GM19468 (cell line): ENCODE data around the gene ABL2.
A peak's percentile ranks its signal among the peaks of the same experiment; 100 is the strongest.

ENCODE experiments used
- ATAC-seq: cut with Tn5 transposase; IDR thresholded peaks from one replicate; pipeline ENCODE4 v1.9.1; 2021; ENCODE audit warnings: mild to moderate bottlenecking, moderate library complexity, moderate number of reproducible peaks; ENCODE audit not compliant: unreplicated experiment; ENCODE audit errors: extremely low read depth

The ABL2 gene

DNA sequence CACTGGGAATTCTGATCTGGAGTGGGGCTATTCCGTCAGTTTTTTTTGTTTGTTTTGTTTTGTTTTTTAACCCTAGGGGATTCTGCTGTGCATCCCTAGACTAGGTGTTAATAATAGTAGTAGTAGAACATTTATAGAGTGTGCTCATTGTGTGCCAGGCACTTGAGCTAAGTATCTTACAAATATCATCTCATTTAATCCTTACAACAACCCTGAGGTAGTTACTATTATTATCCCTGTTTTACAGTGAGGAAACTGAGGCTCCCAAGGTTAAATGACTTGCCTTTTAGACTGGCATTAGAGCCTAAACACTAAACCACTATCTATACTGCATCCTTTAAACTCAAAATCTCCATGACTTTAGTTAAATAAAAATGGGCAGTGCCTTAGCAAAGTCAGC lies 125.5 kb downstream of the ABL2 start:
- ATAC-seq = no peak

DNA sequence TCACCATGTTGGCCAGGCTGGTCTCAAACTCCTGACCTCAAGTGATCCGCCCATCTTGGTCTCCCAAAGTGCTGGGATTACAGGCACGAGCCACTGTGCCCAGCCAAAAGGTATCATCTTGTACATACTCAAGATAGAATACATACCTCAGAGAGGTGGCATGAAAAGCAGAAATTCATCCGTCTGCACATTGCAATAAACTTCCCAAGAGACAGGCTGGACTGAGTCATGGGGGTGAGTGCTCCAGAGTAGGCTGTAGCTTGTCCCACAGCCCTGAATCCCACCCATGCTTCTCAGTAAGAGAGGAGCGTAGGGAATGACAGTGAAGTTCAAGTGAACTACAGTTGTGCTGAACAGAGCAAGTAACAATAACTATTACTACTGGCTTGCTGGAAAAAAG lies 127.9 kb downstream of the ABL2 start:
- no peak for ATAC-seq

DNA sequence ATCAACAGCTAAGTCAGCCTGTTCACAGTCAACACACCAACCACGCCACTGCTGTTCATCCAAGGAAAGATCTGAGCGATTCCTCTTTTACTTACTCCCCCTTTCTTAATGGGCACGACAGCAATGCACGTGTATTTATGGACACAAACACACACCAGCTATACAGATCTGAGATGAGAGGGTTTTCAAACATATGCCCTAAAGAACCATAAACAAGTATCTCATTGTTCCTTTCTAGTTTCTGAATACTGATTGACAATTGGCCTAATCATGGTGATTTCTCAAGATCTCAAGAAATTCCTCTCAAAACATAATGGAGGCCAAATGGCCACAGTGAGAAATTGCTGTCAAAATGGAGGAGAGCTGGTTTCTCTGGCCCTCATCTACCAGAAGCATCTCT lies 129.6 kb downstream of the ABL2 start:
- ATAC-seq = no peak

DNA sequence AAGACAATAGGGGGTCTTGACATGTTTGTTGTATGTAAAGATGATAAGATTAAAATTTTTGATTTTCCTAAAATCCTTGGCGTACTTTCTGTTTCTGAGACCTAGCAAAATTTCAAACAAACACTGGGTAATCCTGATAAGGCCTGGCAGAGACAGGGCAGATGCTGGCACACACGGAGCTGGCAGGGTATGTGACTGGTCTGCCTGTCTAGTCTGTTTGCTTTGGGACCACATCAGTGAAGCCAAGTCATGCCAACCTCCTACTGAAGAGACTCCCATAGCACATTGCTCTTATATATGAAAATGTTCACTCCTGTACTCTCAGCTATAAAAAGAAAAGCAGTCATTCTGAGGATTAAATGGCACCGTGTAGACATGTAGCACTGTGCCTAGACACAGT lies 133.6 kb downstream of the ABL2 start:
- ATAC-seq = no peak

DNA sequence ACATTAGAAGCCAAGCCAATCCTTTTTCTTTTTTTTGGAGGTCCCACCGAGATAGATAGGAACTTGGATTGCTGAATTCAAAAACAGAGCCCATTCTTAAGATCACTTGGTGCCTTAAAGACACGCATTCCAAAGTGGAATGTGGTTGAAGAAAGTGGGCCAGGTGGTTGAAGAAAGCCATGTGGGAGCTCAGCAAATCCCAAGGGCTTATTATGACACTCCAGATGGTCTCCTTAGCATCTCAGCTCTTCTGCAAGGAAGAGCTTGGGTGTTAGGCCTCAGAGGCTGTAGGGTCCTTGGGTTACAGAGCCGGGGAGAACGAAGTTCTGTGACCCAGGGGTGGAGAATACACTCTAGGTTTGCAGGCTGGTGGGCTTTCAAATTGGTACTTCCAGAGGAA lies 134.1 kb downstream of the ABL2 start:
- no peak for ATAC-seq

DNA sequence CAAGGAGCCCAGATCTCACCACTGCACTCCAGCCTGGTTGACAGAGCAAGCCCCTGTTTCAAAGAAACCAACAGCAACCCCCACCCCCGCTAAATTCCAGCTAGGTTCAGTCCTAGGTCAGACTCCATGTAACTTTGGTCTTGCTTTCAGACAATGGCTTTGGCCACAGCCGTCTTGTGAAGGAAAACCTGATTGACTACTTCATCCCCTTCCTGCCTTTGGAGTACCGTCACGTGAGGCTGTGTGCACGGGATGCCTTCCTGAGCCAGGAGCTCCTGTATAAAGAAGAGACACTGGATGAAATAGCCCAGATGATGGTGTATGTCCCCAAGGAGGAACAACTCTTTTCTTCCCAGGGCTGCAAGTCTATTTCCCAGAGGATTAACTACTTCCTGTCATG lies 134.7 kb downstream of the ABL2 start:
- no peak for ATAC-seq

DNA sequence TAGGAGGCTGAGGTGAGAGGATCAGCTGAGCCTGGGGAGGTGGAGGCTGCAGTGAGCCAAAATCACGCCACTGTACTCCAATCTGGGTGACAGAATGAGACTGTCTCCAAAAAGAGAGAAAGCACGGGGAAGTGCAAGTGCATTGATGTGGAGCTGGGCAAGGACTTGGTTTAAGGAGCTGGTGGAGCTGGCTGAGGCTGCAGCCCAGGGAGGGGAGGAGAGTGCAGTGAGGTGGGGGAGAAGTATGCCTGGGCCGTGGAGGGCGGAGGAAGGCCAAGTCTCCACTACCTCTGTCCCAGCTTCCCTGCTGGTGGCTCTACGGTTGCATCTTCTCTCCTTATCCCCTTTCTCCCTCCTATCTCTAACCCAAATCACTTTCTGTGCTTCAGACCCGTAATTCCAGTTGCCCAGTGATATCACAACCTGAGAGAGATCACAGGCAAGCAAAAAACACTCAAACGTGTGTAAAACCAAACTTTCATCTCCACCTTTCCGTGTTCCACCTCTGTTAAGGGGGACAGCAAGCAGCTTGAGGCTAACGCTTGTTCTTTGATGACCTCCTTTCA lies 136.5 kb downstream of the ABL2 start:
- ATAC-seq = no peak

DNA sequence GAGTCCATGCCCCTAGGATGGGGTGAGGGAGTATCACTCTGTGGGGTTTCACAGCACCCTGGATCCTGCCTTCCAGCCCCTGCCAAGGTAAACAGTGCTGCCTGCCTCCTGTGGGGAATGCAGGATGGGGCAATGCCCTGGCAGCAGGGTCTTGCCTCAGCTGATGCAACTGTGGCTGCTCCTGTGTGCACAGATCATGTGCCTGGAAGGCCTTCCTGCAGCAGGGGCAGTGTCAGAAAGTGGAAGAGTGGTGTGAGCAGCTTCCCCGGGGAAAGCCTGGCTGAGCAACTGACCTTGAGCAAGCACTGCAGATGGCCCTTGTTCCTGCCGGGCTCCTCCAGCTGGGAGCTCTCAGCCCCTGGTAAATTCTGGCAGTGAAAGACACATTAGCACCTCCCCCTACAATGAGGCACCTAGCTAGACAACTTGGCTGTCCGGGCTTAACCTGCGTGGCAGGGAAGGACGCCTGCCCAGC lies 137.7 kb downstream of the ABL2 start:
- no peak for ATAC-seq

DNA sequence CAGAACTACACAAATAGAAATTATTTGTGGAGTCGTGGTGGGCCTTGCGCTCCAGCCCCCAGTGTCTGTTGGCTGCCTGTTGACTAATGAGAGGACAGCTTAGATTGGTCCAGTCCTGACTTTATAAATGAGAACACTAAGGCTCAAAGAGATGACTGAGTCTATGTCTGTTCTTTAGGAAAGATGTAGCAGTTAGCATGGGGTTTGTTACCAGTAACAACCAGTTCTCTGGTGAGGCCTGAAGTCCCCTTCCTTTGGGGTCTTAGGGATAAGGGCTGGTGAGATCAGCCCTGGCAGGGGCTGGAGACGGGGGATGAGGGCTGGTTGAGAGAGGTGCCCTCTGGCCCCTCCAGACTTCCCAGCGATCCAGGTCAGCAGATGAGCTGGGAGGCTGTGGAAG lies 138.6 kb downstream of the ABL2 start:
- ATAC-seq = no peak

DNA sequence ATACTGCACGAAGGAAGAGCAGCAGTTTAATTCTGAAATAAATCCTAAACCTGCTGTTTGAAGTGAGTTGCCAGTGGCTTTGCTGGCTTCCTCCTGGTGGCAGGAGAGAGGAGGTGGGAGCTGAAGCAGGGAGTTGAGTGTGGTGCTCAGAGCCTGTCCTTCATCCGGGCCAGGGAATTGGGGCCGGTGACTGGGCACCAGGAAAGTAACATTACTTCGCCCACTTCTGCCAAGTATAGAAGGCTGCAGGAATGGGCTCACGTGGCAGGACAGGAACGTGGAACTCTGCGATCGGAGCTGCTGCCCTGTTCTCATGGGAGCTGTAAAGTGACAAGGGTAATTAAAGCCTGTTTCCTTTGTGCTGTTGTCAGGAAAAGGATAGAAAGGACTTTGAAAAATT lies 139.0 kb downstream of the ABL2 start:
- no peak for ATAC-seq

DNA sequence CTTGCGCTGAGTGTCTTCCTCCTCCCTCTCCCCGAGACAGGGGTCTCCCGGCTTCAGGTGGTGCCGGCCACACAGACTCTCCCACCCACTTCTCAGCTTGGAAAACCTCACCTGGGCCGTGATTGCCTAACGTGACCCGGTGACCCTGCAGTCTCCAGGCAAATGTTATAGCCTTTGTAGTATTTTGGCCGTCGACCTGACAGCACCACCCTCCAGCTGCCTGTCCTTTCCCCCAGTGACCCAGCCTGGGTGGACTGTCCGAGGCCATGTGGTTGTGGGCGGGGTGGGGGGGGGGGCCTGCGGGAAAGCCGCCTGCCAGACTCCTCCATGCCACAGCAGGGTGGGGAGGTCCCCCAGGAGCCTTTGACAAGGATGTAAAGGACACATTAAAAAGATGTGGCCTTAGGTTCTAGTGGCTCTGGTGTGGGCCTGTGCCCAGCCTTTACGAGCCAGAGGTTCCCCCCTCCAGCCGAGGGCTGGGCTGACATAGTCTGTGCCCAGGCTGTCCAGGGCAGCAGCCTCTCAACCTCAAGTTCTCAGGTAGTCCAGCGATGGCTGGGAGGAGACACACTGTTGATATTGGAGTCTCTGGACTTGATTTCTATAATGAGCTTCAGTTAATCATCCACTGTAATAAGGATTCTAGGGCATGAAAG lies 139.5 kb downstream of the ABL2 start:
- no peak for ATAC-seq

DNA sequence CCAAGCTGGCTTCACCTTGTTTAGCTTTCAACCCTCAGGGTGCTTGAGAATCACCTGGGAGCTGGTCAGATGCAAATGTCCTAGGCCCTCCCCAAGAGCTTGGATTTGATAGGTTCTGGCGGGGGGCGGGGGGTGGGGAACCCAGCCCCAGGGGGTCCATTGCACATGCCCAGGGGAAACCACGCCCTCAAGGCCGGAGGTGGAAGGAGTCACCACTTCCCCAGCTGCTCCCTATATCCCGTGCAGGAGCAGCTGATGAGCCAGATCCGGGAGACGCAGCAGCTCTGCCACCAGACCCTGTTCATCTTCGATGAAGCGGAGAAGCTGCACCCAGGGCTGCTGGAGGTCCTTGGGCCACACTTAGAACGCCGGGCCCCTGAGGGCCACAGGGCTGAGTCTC lies 141.8 kb downstream of the ABL2 start:
- no peak for ATAC-seq

DNA sequence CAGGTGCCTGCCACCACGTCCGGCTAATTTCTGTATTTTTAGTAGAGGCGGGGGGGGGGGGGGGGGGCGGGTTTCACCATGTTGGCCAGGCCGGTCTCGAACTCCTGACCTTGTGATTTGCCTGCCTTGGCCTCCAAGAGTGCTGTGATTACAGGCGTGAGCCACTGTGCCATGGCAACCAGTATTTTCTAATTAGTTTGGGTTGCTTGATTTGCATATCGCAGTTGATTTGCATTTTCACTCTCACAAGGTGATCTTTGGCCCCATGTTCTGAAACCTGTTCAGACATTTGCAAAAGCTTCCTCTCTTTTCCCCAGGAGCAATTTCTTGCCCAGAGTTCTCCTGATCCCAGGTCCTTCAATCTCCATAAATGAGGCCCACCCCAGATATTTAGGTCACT lies 145.9 kb downstream of the ABL2 start:
- no peak for ATAC-seq

DNA sequence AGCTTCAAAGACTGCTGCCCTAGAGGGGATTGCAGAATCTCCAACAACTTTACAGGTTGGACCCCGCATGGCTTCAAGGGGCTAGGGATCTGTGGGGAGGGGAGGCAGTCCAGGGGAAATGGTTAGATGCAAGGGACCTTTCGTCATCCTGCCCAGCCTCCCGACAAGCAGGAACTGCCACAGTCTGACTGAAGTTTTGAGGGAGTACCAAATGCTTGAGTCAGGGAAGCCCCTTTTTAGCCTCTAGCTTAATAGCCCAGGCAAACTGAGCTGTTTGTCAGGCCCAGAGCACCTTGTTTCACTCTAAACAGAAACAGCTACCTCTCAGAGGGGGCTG lies 146.5 kb downstream of the ABL2 start:
- no peak for ATAC-seq

DNA sequence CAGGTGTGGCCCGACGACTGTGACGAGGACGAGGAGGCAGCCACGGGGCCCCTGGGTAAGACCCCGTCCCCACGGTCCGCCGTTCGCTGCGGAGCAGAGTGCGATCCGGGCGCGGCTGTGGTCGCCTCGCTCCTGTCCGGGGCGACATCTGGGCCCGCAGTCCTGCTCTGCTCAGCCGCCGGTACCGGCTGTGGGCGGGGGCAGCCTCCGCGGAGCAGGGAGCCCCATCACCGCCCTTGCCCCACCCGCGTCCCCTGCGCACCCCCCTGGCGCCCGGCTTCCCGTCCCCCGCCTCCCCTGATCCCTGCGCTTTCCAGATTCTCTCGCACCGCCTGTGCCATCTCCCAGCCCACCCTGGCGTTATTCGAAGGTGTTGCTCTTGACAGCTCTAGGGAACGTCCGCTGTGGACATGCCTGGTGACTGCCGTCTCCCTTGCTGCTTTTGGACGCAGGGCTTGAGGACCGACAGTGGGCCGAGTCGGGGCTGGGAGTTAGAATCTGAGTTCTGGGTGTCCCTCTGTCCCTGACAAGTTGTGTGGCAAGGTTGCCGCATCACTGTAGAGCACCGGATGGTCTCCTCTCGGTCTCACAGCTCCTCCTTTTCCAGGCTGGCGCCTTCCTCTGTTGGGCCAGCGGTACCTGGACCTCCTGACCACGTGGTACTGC lies 147.0 kb downstream of the ABL2 start:
- no peak for ATAC-seq

DNA sequence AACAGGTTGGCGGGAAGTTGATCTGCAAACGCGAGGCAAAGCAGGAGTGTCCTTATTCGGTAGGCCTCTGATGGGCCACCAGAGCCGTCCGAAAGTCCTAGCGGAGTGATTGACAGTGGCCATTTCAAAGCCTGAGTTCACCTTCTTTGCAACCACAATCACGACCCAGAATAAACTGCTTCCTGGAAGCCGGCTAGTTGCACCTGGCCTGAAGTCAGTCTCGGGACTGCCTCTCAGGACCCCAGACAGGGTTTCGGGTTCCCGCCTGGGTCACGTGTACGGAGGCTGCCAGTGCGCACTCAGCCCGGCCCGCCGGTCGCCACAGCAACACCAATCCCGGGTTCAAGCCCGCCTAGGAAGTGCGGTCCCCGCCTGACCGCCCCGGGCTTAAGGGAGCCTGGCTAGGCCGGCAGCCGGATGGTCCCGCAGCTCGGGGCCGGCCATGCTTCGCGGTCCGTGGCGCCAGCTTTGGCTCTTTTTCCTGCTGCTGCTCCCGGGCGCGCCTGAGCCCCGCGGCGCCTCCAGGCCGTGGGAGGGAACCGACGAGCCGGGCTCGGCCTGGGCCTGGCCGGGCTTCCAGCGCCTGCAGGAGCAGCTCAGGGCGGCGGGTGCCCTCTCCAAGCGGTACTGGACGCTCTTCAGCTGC lies 147.7 kb downstream of the ABL2 start, which contains the start of gene TOR3A:
Gene TOR3A, plus strand, starts transcription at position 384 of the 646 bp plus-strand sequence. Its CDS starts 59 bp downstream, at position 443.
- ATAC-seq = peak; percentile 92

DNA sequence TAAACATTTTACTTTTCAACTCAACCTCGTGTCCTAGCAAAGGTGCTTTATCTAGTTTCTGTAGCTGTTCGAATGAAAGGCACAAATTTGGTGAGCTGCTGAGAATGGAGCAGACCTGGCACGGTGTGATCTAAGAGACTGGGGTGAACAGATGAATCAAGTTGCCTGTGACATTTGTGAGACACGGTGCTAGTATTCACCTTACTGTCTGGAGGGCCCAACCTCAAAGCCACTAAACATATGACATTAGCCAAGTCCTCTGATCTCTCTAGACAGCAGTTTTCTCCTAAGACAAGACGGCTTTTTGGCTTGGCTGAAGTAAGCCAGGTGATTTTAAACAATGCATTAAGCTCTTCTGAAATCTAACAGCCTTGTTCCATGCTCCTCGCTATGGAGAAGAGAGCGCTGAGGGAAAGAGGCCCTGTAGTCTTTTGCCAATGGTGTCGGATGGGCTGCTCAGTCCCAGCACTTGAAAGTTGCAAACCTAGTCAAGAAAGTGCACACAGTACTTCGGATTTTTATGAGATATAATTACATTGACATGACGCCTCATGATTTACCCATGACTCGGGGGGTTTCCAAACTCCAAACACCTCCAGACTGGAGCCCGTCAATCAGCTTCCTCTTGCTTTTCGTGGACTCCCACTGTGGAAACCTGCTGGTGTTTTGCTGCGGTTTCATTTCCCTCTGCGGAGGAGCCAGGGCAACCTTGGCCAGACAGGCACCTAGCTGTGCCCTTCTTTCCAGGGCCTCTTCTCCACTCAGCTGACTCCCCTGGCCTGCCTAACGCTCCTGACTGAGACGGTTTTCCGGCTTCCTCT lies 148.4 kb downstream of the ABL2 start:
- ATAC-seq = peak; percentile 5

DNA sequence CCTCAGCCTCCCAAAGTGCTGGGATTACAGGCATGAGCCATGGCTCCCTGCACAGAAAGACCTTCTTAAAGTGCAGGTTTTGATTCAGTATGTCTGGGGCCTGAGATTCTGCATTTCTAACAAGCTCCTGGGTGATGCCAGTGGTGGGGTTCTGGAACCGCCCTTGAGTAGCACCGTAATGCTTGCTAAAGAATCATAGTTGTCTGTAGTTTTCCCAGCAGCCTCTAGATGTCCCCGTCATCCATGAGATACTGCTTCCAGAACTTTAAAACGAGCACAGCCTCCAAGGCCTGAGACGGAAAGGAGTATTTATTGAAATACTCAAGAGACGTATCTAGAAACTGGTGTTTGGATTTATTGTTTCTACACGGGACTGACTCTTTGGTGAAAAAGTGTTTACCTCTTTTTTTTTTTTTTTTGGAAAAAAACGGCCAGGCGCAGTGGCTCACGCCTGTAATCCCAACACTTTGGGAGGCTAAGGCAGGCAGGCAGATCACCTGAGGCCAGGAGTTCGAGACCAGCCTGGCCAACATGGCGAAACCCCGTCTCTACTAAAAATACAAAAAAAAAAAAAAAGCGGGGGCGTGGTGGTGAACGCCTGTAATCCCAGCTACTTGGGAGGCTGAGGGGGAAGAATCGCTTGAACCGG lies 150.2 kb downstream of the ABL2 start:
- peak; percentile 6 for ATAC-seq

DNA sequence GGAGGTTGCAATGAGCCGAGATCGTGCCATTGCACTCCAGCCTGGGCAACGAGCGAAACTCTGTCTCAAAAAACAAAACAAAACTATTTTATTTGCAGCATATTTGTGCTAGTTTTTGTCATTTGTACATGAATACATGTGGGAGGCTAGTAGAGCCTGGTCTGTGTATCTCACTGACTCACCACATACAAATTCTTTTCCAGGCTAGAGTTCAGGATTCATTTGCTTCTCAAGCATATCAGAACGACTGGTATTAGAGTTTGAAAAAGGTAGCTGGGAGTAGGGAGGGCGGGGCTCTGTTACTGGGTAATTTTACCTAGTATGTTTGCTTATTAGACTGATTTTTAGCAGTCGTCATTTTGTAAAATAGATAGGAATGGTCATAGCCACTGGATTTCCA lies 152.1 kb downstream of the ABL2 start:
- no peak for ATAC-seq

DNA sequence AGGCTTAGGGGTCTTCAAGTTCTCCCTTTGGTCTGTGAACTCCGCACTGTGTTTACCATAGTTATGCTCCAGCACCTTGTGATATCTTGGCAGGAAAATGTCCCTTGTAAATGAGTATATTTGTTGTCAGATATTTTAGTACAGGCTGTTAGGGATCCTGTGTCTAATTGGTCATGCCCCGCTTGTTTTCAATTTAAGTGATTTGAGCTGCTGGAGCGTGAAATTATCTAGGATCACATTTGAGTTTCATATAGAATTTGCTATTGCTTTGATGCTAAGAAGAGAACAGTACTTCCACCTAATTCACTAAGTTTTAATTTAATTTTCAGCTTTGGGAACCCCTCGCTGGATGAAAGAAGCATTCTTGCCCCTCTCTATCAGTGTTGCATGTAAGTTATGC lies 163.0 kb downstream of the ABL2 start:
- ATAC-seq = no peak
